ENCODE data around the gene SLC16A7. TPM values are rescaled to one million over a fixed set of nuclear protein-coding genes. Genes with fewer than 3 reads are reported as not detected.

SLC16A7 gene
- total RNA-seq, 2 experiments from 2014 or later = 30.7 to 34.1 TPM

GRCh38 chr12:59780605-59781135 lies 184.8 kb downstream of the SLC16A7 start:
- CTCF ChIA-PET (ENCODE audit: unreplicated experiment) = no interaction called here
- H4K20me1 ChIP-seq (ENCODE audit: insufficient read depth, low read length) = no peaks in the 10 kb centered on the region
- H3K4me1 ChIP-seq (ENCODE audit: insufficient read depth, low read length, poor library complexity, severe bottlenecking) = no peaks in the 10 kb centered on the region
- H2AFZ ChIP-seq (ENCODE audit: low read length) = no peak overlapping the region
- BruUV-seq (replicated peaks) = no TSS peak
- no peak overlapping the region for H3K27ac ChIP-seq (ENCODE audit: low read depth, low read length, poor library complexity, severe bottlenecking)
- no peak for TF ChIP-seq EZH2phosphoT487 (IDR thresholded peaks at IDR 0.05; ENCODE audit: borderline replicate concordance, low read depth, low read length)
- peak; percentile 53 for TF ChIP-seq CTCF (conservative IDR thresholded peaks at IDR 0.05; ENCODE audit: low read length)
- peaks cover 25% of the 10 kb centered on the region for H3K36me3 ChIP-seq (ENCODE audit: insufficient read depth, low read length)
- DNase-seq (ENCODE audit: low spot score) = peak; percentile 12
- no peaks in the 10 kb centered on the region for H3K9me3 ChIP-seq (ENCODE audit: low read length)
- no peak overlapping the region for H3K4me2 ChIP-seq (ENCODE audit: low read length)
- POLR2A ChIA-PET = interaction anchor here (0.7 to 1.0 kb wide), 2 partner anchors 9 to 185 kb away, joined by 3 to 4 read pairs; no protein-coding TSS in a partner anchor
- no peaks in the 10 kb centered on the region for H3K79me2 ChIP-seq (ENCODE audit: insufficient read depth, low read depth, low read length)
- intact Hi-C loops (cut with micrococcal nuclease; ENCODE audit: unreplicated experiment) = no loop called here
- H3K9me2 ChIP-seq (ENCODE audit: insufficient read depth, low read length) = no peaks in the 10 kb centered on the region
- no peak overlapping the region for H3K4me3 ChIP-seq (ENCODE audit: low read depth, low read length, poor library complexity, severe bottlenecking)

- BruUV-seq (replicated peaks) = no TSS peak
- intact Hi-C loops (cut with micrococcal nuclease; ENCODE audit: unreplicated experiment) = no loop called here
- no peaks in the 10 kb centered on the region for H4K20me1 ChIP-seq (ENCODE audit: insufficient read depth, low read length)
- DNase-seq (ENCODE audit: low spot score) = no peak
- H3K4me2 ChIP-seq (ENCODE audit: low read length) = no peak overlapping the region
- no peak overlapping the region for H2AFZ ChIP-seq (ENCODE audit: low read length)
- H3K9me3 ChIP-seq (ENCODE audit: low read length) = no peaks in the 10 kb centered on the region
- ChIA-PET POLR2A (no interaction called here), CTCF (ENCODE audit: unreplicated experiment) (no interaction called here)
- H3K79me2 ChIP-seq (ENCODE audit: insufficient read depth, low read depth, low read length) = no peaks in the 10 kb centered on the region
- no peak overlapping the region for H3K27ac ChIP-seq (ENCODE audit: low read depth, low read length, poor library complexity, severe bottlenecking)
- H3K4me1 ChIP-seq (ENCODE audit: insufficient read depth, low read length, poor library complexity, severe bottlenecking) = no peaks in the 10 kb centered on the region
- TF ChIP-seq EZH2phosphoT487 (IDR thresholded peaks at IDR 0.05; ENCODE audit: borderline replicate concordance, low read depth, low read length) (no peak), CTCF (conservative IDR thresholded peaks at IDR 0.05; ENCODE audit: low read length) (no peak)
- H3K36me3 ChIP-seq (ENCODE audit: insufficient read depth, low read length) = 0 out of 2 replicates have a peak, but pooled peaks cover 2% of the 10 kb centered on the region
- no peaks in the 10 kb centered on the region for H3K9me2 ChIP-seq (ENCODE audit: insufficient read depth, low read length)
- no peak overlapping the region for H3K4me3 ChIP-seq (ENCODE audit: low read depth, low read length, poor library complexity, severe bottlenecking)
Observed at GRCh38 chr12:59787610-59788009, 191.8 kb downstream of the SLC16A7 start.

- no peaks in the 10 kb centered on the region for H3K9me2 ChIP-seq (ENCODE audit: insufficient read depth, low read length)
- BruUV-seq (replicated peaks) = no TSS peak
- H4K20me1 ChIP-seq (ENCODE audit: insufficient read depth, low read length) = no peaks in the 10 kb centered on the region
- POLR2A ChIA-PET = no interaction called here
- H3K9me3 ChIP-seq (ENCODE audit: low read length) = no peaks in the 10 kb centered on the region
- no peaks in the 10 kb centered on the region for H3K36me3 ChIP-seq (ENCODE audit: insufficient read depth, low read length)
- no peak overlapping the region for H3K4me2 ChIP-seq (ENCODE audit: low read length)
- TF ChIP-seq CTCF (conservative IDR thresholded peaks at IDR 0.05; ENCODE audit: low read length) (no peak), EZH2phosphoT487 (IDR thresholded peaks at IDR 0.05; ENCODE audit: borderline replicate concordance, low read depth, low read length) (no peak)
- DNase-seq (ENCODE audit: low spot score) = no peak
- H3K79me2 ChIP-seq (ENCODE audit: insufficient read depth, low read depth, low read length) = no peaks in the 10 kb centered on the region
- intact Hi-C loops (cut with micrococcal nuclease; ENCODE audit: unreplicated experiment) = no loop called here
- H3K4me3 ChIP-seq (ENCODE audit: low read depth, low read length, poor library complexity, severe bottlenecking) = no peak overlapping the region
- H3K27ac ChIP-seq (ENCODE audit: low read depth, low read length, poor library complexity, severe bottlenecking) = no peak overlapping the region
- no peak overlapping the region for H2AFZ ChIP-seq (ENCODE audit: low read length)
- CTCF ChIA-PET (ENCODE audit: unreplicated experiment) = no interaction called here
- no peaks in the 10 kb centered on the region for H3K4me1 ChIP-seq (ENCODE audit: insufficient read depth, low read length, poor library complexity, severe bottlenecking)
Observed at GRCh38 chr12:59792647-59793046, 196.8 kb downstream of the SLC16A7 start.

Measured in OCI-LY7 (cell line).